ENCODE results near the gene CTNNA3. TPM values are rescaled to one million over a fixed set of nuclear protein-coding genes. Genes with fewer than 3 reads are reported as not detected.

CTNNA3 gene
- total RNA-seq, 1 experiment from 2014 or later, result 0.85 TPM

GRCh38 chr10:67222934-67223333, 473.1 kb downstream of the CTNNA3 start:
- H3K4me3 ChIP-seq (ENCODE audit: low read depth in 2 of 2, low read length in 2 of 2), result no peak overlapping the region
- ChIA-PET CTCF (no interaction called here), POLR2A (interaction anchor here (0.5 kb wide), 1 partner anchor 251 kb away, joined by 3 read pairs; no protein-coding TSS in a partner anchor)
- no peak for DNase-seq (ENCODE audit: low read depth, low spot score)
- in situ Hi-C loops (cut with HindIII; ENCODE audit: low pct_unique_long_range_greater_than_20kb, low sequenced_read_pairs), result no loop called here
- BruUV-seq (replicated peaks), result no TSS peak
- TF ChIP-seq SIN3A (IDR thresholded peaks at IDR 0.05; ENCODE audit: borderline replicate concordance, insufficient read depth, low read depth, low read length), result no peak
- TF ChIP-seq CTCF (IDR thresholded peaks at IDR 0.05), result no peak
- TF ChIP-seq REST (IDR thresholded peaks at IDR 0.05; ENCODE audit: insufficient read depth in 1 of 2, low read depth in 2 of 2, low read length in 1 of 2), result no peak
- TF ChIP-seq POLR2AphosphoS5 (IDR thresholded peaks at IDR 0.05; ENCODE audit: low read depth, low read length), result no peak
- no peak for TF ChIP-seq TCF7L2 (IDR thresholded peaks at IDR 0.05; ENCODE audit: low read depth, low read length)
- no peak overlapping the region for H3K27ac ChIP-seq (ENCODE audit: low read length)
- no peak for ATAC-seq
- no peaks in the 10 kb centered on the region for H3K4me1 ChIP-seq (ENCODE audit: control insufficient read depth, insufficient read depth, low read length)
- no peaks in the 10 kb centered on the region for H3K36me3 ChIP-seq (ENCODE audit: control insufficient read depth, insufficient read depth, low read length)
- H3K9me3 ChIP-seq (ENCODE audit: control insufficient read depth, insufficient read depth, low read depth, low read length), result no peaks in the 10 kb centered on the region
- intact Hi-C loops (cut with micrococcal nuclease; ENCODE audit: unreplicated experiment), result no loop called here
- H3K27me3 ChIP-seq (ENCODE audit: control insufficient read depth, insufficient read depth, low read length), result no peaks in the 10 kb centered on the region

GRCh38 chr10:67221939-67222494, 474.0 kb downstream of the CTNNA3 start:
- no TSS peak for BruUV-seq (replicated peaks)

More at GRCh38 chr10:67221939-67222494, 474.0 kb downstream of the CTNNA3 start:
- DNase-seq (ENCODE audit: low read depth, low spot score), result no peak
- Histone ChIP-seq H3K9me3 (ENCODE audit: control insufficient read depth, insufficient read depth, low read depth, low read length) (no peaks in the 10 kb centered on the region), H3K4me3 (ENCODE audit: low read depth in 2 of 2, low read length in 2 of 2) (no peak overlapping the region), H3K36me3 (ENCODE audit: control insufficient read depth, insufficient read depth, low read length) (no peaks in the 10 kb centered on the region), H3K27me3 (ENCODE audit: control insufficient read depth, insufficient read depth, low read length) (no peaks in the 10 kb centered on the region), H3K27ac (ENCODE audit: low read length) (no peak overlapping the region), H3K4me1 (ENCODE audit: control insufficient read depth, insufficient read depth, low read length) (no peaks in the 10 kb centered on the region)
- CTCF ChIA-PET, result no interaction called here
- intact Hi-C loops (cut with micrococcal nuclease; ENCODE audit: unreplicated experiment) (no loop called here), in situ Hi-C loops (cut with HindIII; ENCODE audit: low pct_unique_long_range_greater_than_20kb, low sequenced_read_pairs) (no loop called here)
- POLR2A ChIA-PET, result no interaction called here
- ATAC-seq, result no peak
- TF ChIP-seq CTCF (IDR thresholded peaks at IDR 0.05), result no peak
- TF ChIP-seq TCF7L2 (IDR thresholded peaks at IDR 0.05; ENCODE audit: low read depth, low read length), result no peak
- TF ChIP-seq POLR2AphosphoS5 (IDR thresholded peaks at IDR 0.05; ENCODE audit: low read depth, low read length), result no peak
- TF ChIP-seq SIN3A (IDR thresholded peaks at IDR 0.05; ENCODE audit: borderline replicate concordance, insufficient read depth, low read depth, low read length), result no peak
- no peak for TF ChIP-seq REST (IDR thresholded peaks at IDR 0.05; ENCODE audit: insufficient read depth in 1 of 2, low read depth in 2 of 2, low read length in 1 of 2)
